Loucy (cell line): Measurements from ENCODE around the gene MAGEC2.

Experiments
- H2AFZ ChIP-seq: fragments of 200-600 bp; sonication (generic); 2 replicates; pipeline ENCODE4 v1.6.0; 2016; ENCODE audit warnings: antibody characterized with exemption, mild to moderate bottlenecking, low read length, moderate library complexity
- H3F3A ChIP-seq: fragments of 200-600 bp; 2 replicates; pipeline ENCODE4 v1.6.0; 2016; ENCODE audit warnings: antibody characterized with exemption, low read depth, mild to moderate bottlenecking
- H3K27me3 ChIP-seq: fragments of 200-600 bp; sonication (generic); 2 replicates; pipeline ENCODE4 v1.6.1; 2014; ENCODE audit warnings: low read length, mild to moderate bottlenecking; ENCODE audit not compliant: insufficient read depth, poor library complexity, severe bottlenecking
- H3K36me3 ChIP-seq: fragments of 200-600 bp; sonication (generic); 2 replicates; pipeline ENCODE4 v1.6.1; 2016; ENCODE audit warnings: low read length; ENCODE audit not compliant: insufficient read depth
- H3K4me1 ChIP-seq: fragments of 200-600 bp; sonication (generic); 2 replicates; pipeline ENCODE4 v1.5.1; 2014; ENCODE audit warnings: low read length, mild to moderate bottlenecking; ENCODE audit not compliant: insufficient read depth, poor library complexity, severe bottlenecking
- H3K4me2 ChIP-seq: fragments of 200-600 bp; sonication (generic); 2 replicates; pipeline ENCODE4 v1.6.0; 2014; ENCODE audit warnings: antibody characterized with exemption, low read length, low read depth, mild to moderate bottlenecking; ENCODE audit not compliant: poor library complexity, severe bottlenecking
- H3K4me3 ChIP-seq: fragments of 200-600 bp; sonication (generic); 2 replicates; pipeline ENCODE4 v1.5.1; 2014; ENCODE audit warnings: low read length, mild to moderate bottlenecking, mixed read lengths; ENCODE audit not compliant: poor library complexity, severe bottlenecking
- H3K79me2 ChIP-seq: fragments of 200-600 bp; sonication (generic); 2 replicates; pipeline ENCODE4 v1.6.1; 2014; ENCODE audit warnings: low read length; ENCODE audit not compliant: insufficient read depth
- H3K9ac ChIP-seq: fragments of 200-600 bp; sonication (generic); 2 replicates; pipeline ENCODE4 v1.6.0; 2014; ENCODE audit warnings: mild to moderate bottlenecking, low read depth, low read length, moderate library complexity; ENCODE audit not compliant: poor library complexity, severe bottlenecking
- H3K9me2 ChIP-seq: fragments of 200-600 bp; sonication (generic); replicated peaks from 2 replicates; pipeline ENCODE4 v1.6.1; 2016; ENCODE audit warnings: low read depth, low read length, mixed read lengths
- H3K9me3 ChIP-seq: fragments of 200-600 bp; sonication (generic); 2 replicates; pipeline ENCODE4 v1.6.1; 2014; ENCODE audit warnings: mild to moderate bottlenecking, antibody characterized with exemption, low read length, low read depth; ENCODE audit not compliant: insufficient read depth
- H4K20me1 ChIP-seq: fragments of 200-600 bp; sonication (generic); 2 replicates; pipeline ENCODE4 v1.6.0; 2014; ENCODE audit warnings: antibody characterized with exemption, low read length, mild to moderate bottlenecking; ENCODE audit not compliant: insufficient read depth, poor library complexity, severe bottlenecking
- CTCF ChIP-seq: fragments of 200-600 bp; sonication (generic); conservative IDR thresholded peaks from 2 replicates; pipeline ENCODE4 v1.5.1; 2014; ENCODE audit warnings: mild to moderate bottlenecking, antibody characterized with exemption, low read length
- EZH2phosphoT487 ChIP-seq: fragments of 200-600 bp; IDR thresholded peaks from 2 replicates; pipeline ENCODE4 v1.6.1; 2018; ENCODE audit warnings: antibody characterized with exemption, mild to moderate bottlenecking, moderate library complexity, borderline replicate concordance

Gene MAGEC2

GRCh38 chrX:142156567-142156966 lies 48.5 kb downstream of the MAGEC2 start:
- H3K9me3 ChIP-seq: no peaks in the 10 kb centered on the region
- no peaks in the 10 kb centered on the region for H3K4me1 ChIP-seq
- no peaks in the 10 kb centered on the region for H3K27me3 ChIP-seq
- H3F3A ChIP-seq: no peaks in the 10 kb centered on the region
- H2AFZ ChIP-seq: no peak overlapping the region
- TF ChIP-seq EZH2phosphoT487 (no peak), CTCF (no peak)
- H3K36me3 ChIP-seq: no peaks in the 10 kb centered on the region
- H4K20me1 ChIP-seq: no peaks in the 10 kb centered on the region
- no peak overlapping the region for H3K4me2 ChIP-seq
- H3K79me2 ChIP-seq: no peaks in the 10 kb centered on the region
- H3K9me2 ChIP-seq: no peaks in the 10 kb centered on the region
- H3K9ac ChIP-seq: no peak overlapping the region
- H3K4me3 ChIP-seq: no peak overlapping the region
